Neuronal stem cell (in vitro differentiated cells): ENCODE data around the gene DNAH3.
"Not testable (repeated sequence)": the region's sequence is repeated elsewhere in the genome, so short reads cannot be mapped to it uniquely, and the experiment has no call there.

ENCODE experiments used
- DNase-seq: peaks from one replicate; pipeline ENCODE4 v3.0.0-alpha.2; 2013; ENCODE audit warnings: low spot score
- H2AFZ ChIP-seq: one replicate; pipeline ENCODE4 v1.6.1; 2013; ENCODE audit warnings: mild to moderate bottlenecking, low read length, inconsistent platforms
- H2AK5ac ChIP-seq: 2 replicates; pipeline ENCODE4 v1.6.1; 2013; ENCODE audit warnings: low read depth, mild to moderate bottlenecking, inconsistent platforms, low read length, moderate library complexity, mixed read lengths
- H2BK120ac ChIP-seq: 2 replicates; pipeline ENCODE4 v1.6.1; 2013; ENCODE audit warnings: low read depth, mild to moderate bottlenecking, inconsistent platforms, low read length, moderate library complexity, mixed read lengths
- H2BK12ac ChIP-seq: one replicate; pipeline ENCODE4 v1.6.1; 2013; ENCODE audit warnings: low read length, inconsistent platforms
- H2BK15ac ChIP-seq: 2 replicates; pipeline ENCODE4 v1.6.1; 2013; ENCODE audit warnings: mild to moderate bottlenecking, low read length, inconsistent platforms, mixed read lengths
- H2BK5ac ChIP-seq: one replicate; pipeline ENCODE4 v1.6.1; 2013; ENCODE audit warnings: inconsistent platforms, mild to moderate bottlenecking, low read length, moderate library complexity
- H3K14ac ChIP-seq: one replicate; pipeline ENCODE4 v1.6.1; 2013; ENCODE audit warnings: low read length, inconsistent platforms
- H3K18ac ChIP-seq: 2 replicates; pipeline ENCODE4 v1.6.1; 2013; ENCODE audit warnings: low read length, inconsistent platforms
- H3K23ac ChIP-seq: 2 replicates; pipeline ENCODE4 v1.6.1; 2013; ENCODE audit warnings: low read depth, mild to moderate bottlenecking, mixed read lengths, low read length, inconsistent platforms; ENCODE audit not compliant: poor library complexity
- H3K27ac ChIP-seq: replicated peaks from 3 replicates; pipeline ENCODE4 v1.5.1; 2013; ENCODE audit warnings: low read length, inconsistent platforms
- H3K27me3 ChIP-seq, 3 experiments: 2 replicates each; pipeline ENCODE4 v1.6.1; 2013; ENCODE audit warnings: low read length in 3 of 3, mild to moderate bottlenecking in 2 of 3, inconsistent platforms in 1 of 3, low read depth in 1 of 3, mixed read lengths in 1 of 3, moderate library complexity in 1 of 3; ENCODE audit not compliant: control insufficient read depth in 3 of 3, insufficient read depth in 3 of 3
- H3K36me3 ChIP-seq, 2 donors: replicated peaks in 1 of 2; 2 replicates each; pipeline ENCODE4 v1.6.1; 2013; ENCODE audit warnings: low read length in 2 of 2; ENCODE audit not compliant: control insufficient read depth in 2 of 2, insufficient read depth in 2 of 2
- H3K4ac ChIP-seq: 2 replicates; pipeline ENCODE4 v1.6.1; 2013; ENCODE audit warnings: inconsistent platforms, mild to moderate bottlenecking, low read length, moderate library complexity
- H3K4me1 ChIP-seq, 2 donors: 1 replicate in 1 of 2; 2 replicates in 1 of 2; pipeline ENCODE4 v1.6.1; 2013; ENCODE audit warnings: low read length in 2 of 2, low read depth in 1 of 2; ENCODE audit not compliant: control insufficient read depth in 2 of 2, insufficient read depth in 1 of 2
- H3K4me2 ChIP-seq: one replicate; pipeline ENCODE4 v1.6.1; 2013; ENCODE audit warnings: mild to moderate bottlenecking, low read length, inconsistent platforms; ENCODE audit not compliant: insufficient read depth, poor library complexity, severe bottlenecking
- H3K4me3 ChIP-seq, 2 donors: 2 replicates each; pipeline ENCODE4 v1.5.1; 2013; ENCODE audit warnings: low read length in 2 of 2, mild to moderate bottlenecking in 2 of 2, inconsistent platforms in 1 of 2, moderate library complexity in 1 of 2
- H3K79me1 ChIP-seq: one replicate; pipeline ENCODE4 v1.6.1; 2013; ENCODE audit warnings: low read depth, mild to moderate bottlenecking, inconsistent platforms, low read length, moderate library complexity
- H3K9ac ChIP-seq: one replicate; pipeline ENCODE4 v1.6.1; 2013; ENCODE audit warnings: mild to moderate bottlenecking, low read depth, low read length, inconsistent platforms; ENCODE audit not compliant: poor library complexity
- H3K9me3 ChIP-seq, 2 donors: replicated peaks in 1 of 2; 2 replicates each; pipeline versions ENCODE3 to v1.6.1; 2013; ENCODE audit warnings: low read length in 2 of 2, mild to moderate bottlenecking in 2 of 2, inconsistent platforms in 1 of 2, low read depth in 1 of 2, mixed read lengths in 1 of 2, moderate library complexity in 1 of 2; ENCODE audit not compliant: control insufficient read depth in 2 of 2, insufficient read depth in 1 of 2
- H4K8ac ChIP-seq: one replicate; pipeline ENCODE4 v1.6.1; 2013; ENCODE audit warnings: low read depth, mild to moderate bottlenecking, inconsistent platforms, low read length, moderate library complexity
- H4K91ac ChIP-seq: one replicate; pipeline ENCODE4 v1.6.1; 2013; ENCODE audit warnings: low read length, low read depth, mild to moderate bottlenecking, inconsistent platforms; ENCODE audit not compliant: poor library complexity
- WGBS, 2 donors: extraction: QIAGEN DNeasy Blood & Tissue Kit; methylation state at CpG; one replicate each; pipeline ENCODE4 v1.1.7; 2013; ENCODE audit warnings: missing lambda C conversion rate in 2 of 2, mixed read lengths in 1 of 2; ENCODE audit not compliant: insufficient read length in 2 of 2, insufficient replicate concordance in 1 of 2; ENCODE audit errors: extremely low coverage in 2 of 2; 5-methylcytosine and 5-hydroxymethylcytosine counted together

The DNAH3 gene

GRCh38 chr16:21195330-21195729 lies 44.7 kb upstream of the DNAH3 start:
- H3K18ac ChIP-seq, H2BK5ac ChIP-seq, H3K23ac ChIP-seq, H2BK15ac ChIP-seq, H2BK12ac ChIP-seq, H3K4ac ChIP-seq, H2AFZ ChIP-seq, H3K79me1 ChIP-seq, H3K27ac ChIP-seq, H3K4me3 ChIP-seq, H3K36me3 ChIP-seq, H2BK120ac ChIP-seq, DNase-seq, H4K91ac ChIP-seq, H3K4me2 ChIP-seq, H2AK5ac ChIP-seq, H3K14ac ChIP-seq, H3K9me3 ChIP-seq, H3K4me1 ChIP-seq, H3K27me3 ChIP-seq, H4K8ac ChIP-seq, H3K9ac ChIP-seq: not testable (repeated sequence)
- WGBS, 2 donors = no CpG with 5 or more reads among the region's 8 CpGs

- Histone ChIP-seq H3K4me2 (no peak overlapping the region), H3K36me3 (no peaks in the 10 kb centered on the region), H2BK15ac (no peak overlapping the region), H2AFZ (no peak overlapping the region), H3K4me1 (no peaks in the 10 kb centered on the region), H3K9ac (no peak overlapping the region), H3K27me3 (no peaks in the 10 kb centered on the region), H3K79me1 (no peaks in the 10 kb centered on the region), H3K4me3 (no peak overlapping the region), H2BK12ac (no peak overlapping the region), H3K9me3 (peaks cover 0 to 2% of the 10 kb centered on the region in 2 donors), H4K91ac (no peak overlapping the region), H3K4ac (no peak overlapping the region), H2AK5ac (no peak overlapping the region), H3K14ac (no peak overlapping the region), H3K18ac (no peak overlapping the region), H2BK5ac (no peak overlapping the region), H3K27ac (no peak overlapping the region), H4K8ac (no peak overlapping the region), H2BK120ac (no peak overlapping the region), H3K23ac (no peak overlapping the region)
- DNase-seq = no peak
- no CpG with 5 or more reads among the region's 6 CpGs for WGBS, 2 donors
These were observed 44.2 kb upstream of the DNAH3 start for GRCh38 chr16:21194771-21195301.

- Histone ChIP-seq H2AK5ac (no peak overlapping the region), H3K18ac (no peak overlapping the region), H3K27me3 (no peaks in the 10 kb centered on the region), H3K27ac (no peak overlapping the region), H3K4ac (no peak overlapping the region), H2BK15ac (no peak overlapping the region), H2BK12ac (no peak overlapping the region), H4K91ac (no peak overlapping the region), H2AFZ (no peak overlapping the region), H2BK120ac (no peak overlapping the region), H3K14ac (no peak overlapping the region), H3K23ac (no peak overlapping the region), H3K79me1 (no peaks in the 10 kb centered on the region), H3K9me3 (peaks cover 0 to 2% of the 10 kb centered on the region in 2 donors), H4K8ac (no peak overlapping the region), H3K4me2 (no peak overlapping the region), H3K36me3 (no peaks in the 10 kb centered on the region), H2BK5ac (no peak overlapping the region), H3K9ac (no peak overlapping the region), H3K4me3 (no peak overlapping the region), H3K4me1 (no peaks in the 10 kb centered on the region)
- WGBS, 2 donors = no CpG with 5 or more reads among the region's 1 CpG
- DNase-seq = no peak
These were observed 42.3 kb upstream of the DNAH3 start for GRCh38 chr16:21192991-21193390.

- Histone ChIP-seq H3K18ac (no peak overlapping the region), H3K79me1 (no peaks in the 10 kb centered on the region), H3K4me3 (no peak overlapping the region), H3K9me3 (peaks cover 0 to 2% of the 10 kb centered on the region in 2 donors), H2BK15ac (no peak overlapping the region), H2BK12ac (no peak overlapping the region), H2AFZ (no peak overlapping the region), H2BK5ac (no peak overlapping the region), H4K8ac (no peak overlapping the region), H3K27ac (no peak overlapping the region), H3K4me1 (no peaks in the 10 kb centered on the region), H2AK5ac (no peak overlapping the region), H4K91ac (no peak overlapping the region), H3K9ac (no peak overlapping the region), H3K27me3 (no peaks in the 10 kb centered on the region), H3K36me3 (no peaks in the 10 kb centered on the region), H3K14ac (no peak overlapping the region), H3K4ac (no peak overlapping the region), H3K4me2 (no peak overlapping the region), H3K23ac (no peak overlapping the region), H2BK120ac (no peak overlapping the region)
- no peak for DNase-seq
These were observed 40.0 kb upstream of the DNAH3 start for GRCh38 chr16:21190599-21190998.
